Endothelial cell of umbilical vein (primary cell): ENCODE measurements around the gene ZNF669. TPM values are rescaled to one million over a fixed set of nuclear protein-coding genes. Genes with fewer than 3 reads are reported as not detected.

ENCODE experiments used
- BruUV-seq: library from RNA; stranded (reverse); fragments of 400-500 nt; replicated peaks from 2 replicates; lab custom pipeline; 2021; lab: Mats Ljungman, UMichigan
- CTCF ChIA-PET: fragments of 300-600, 350-600 bp; sonication (Branson Sonifier 250); formaldehyde crosslinking; loops from one replicate; lab custom pipeline; 2021; ENCODE audit warnings: antibody characterized with exemption, inconsistent platforms; lab: Charles Lee
- POLR2A ChIA-PET: fragments of 300-600, 350-600 bp; sonication (Branson Sonifier 250); formaldehyde crosslinking; loops from one replicate; lab custom pipeline; 2021; ENCODE audit warnings: antibody characterized with exemption, inconsistent platforms; lab: Charles Lee
- DNase-seq: peaks from one replicate; pipeline ENCODE4 v3.0.0-alpha.2; 2011; ENCODE audit warnings: low read depth, low spot score
- FAIRE-seq: peaks from 2 replicates; lab custom pipeline; 2011; peaks lifted over from hg19 to GRCh38; lab: Jason Lieb, UNC
- H2AFZ ChIP-seq: 2 replicates; pipeline ENCODE4 v1.6.0; 2012; ENCODE audit warnings: low read depth, low read length, control low read depth, inconsistent platforms
- H3K27ac ChIP-seq: 2 replicates; pipeline ENCODE4 v1.5.1; 2011; ENCODE audit warnings: low read depth, mild to moderate bottlenecking, control low read depth, low read length, moderate library complexity; ENCODE audit not compliant: insufficient read depth
- H3K27me3 ChIP-seq, 2 experiments: 2 replicates each; pipeline versions ENCODE4 v1.6.0 to v1.6.1; 2011; ENCODE audit warnings: low read length in 2 of 2, mixed read lengths in 1 of 2; ENCODE audit not compliant: control insufficient read depth in 2 of 2, insufficient read depth in 2 of 2
- H3K36me3 ChIP-seq, 2 experiments: 2 replicates in 1 of 2; 3 replicates in 1 of 2; pipeline ENCODE4 v1.5.1; 2011; ENCODE audit warnings: low read length in 2 of 2, mild to moderate bottlenecking in 1 of 2, moderate library complexity in 1 of 2; ENCODE audit not compliant: control insufficient read depth in 2 of 2, insufficient read depth in 2 of 2; ENCODE audit errors: extremely low read depth in 1 of 2
- H3K4me1 ChIP-seq: 3 replicates; pipeline ENCODE4 v1.5.1; 2011; ENCODE audit warnings: mild to moderate bottlenecking, low read length; ENCODE audit not compliant: control insufficient read depth, insufficient read depth; ENCODE audit errors: extremely low read depth
- H3K4me2 ChIP-seq: 2 replicates; pipeline ENCODE4 v1.6.1; 2011; ENCODE audit warnings: low read length, control low read depth, mixed read lengths; ENCODE audit not compliant: insufficient read depth
- H3K4me3 ChIP-seq, 3 experiments: fragments of 200-600 bp in 1 of 3; sonication (generic), shearing (Covaris generic) in 1 of 3; replicated peaks in 1 of 3; 2 replicates each; pipeline ENCODE4 v1.5.1; 2011 to 2016; ENCODE audit warnings: control low read depth in 3 of 3, low read length in 3 of 3, mild to moderate bottlenecking in 2 of 3, inconsistent platforms in 1 of 3, low read depth in 1 of 3, moderate library complexity in 1 of 3; ENCODE audit not compliant: insufficient read depth in 1 of 3
- H3K79me2 ChIP-seq: 2 replicates; pipeline ENCODE4 v1.6.0; 2012; ENCODE audit warnings: low read length, inconsistent platforms; ENCODE audit not compliant: control insufficient read depth, insufficient read depth
- H3K9ac ChIP-seq: replicated peaks from 2 replicates; pipeline ENCODE3; 2011; ENCODE audit warnings: low read length, control low read depth; ENCODE audit not compliant: insufficient read depth; ENCODE audit errors: extremely low read depth
- H3K9me1 ChIP-seq: replicated peaks from 3 replicates; pipeline ENCODE4 v1.6.0; 2011; ENCODE audit warnings: mild to moderate bottlenecking, low read length; ENCODE audit not compliant: control insufficient read depth, insufficient read depth; ENCODE audit errors: extremely low read depth
- H3K9me3 ChIP-seq: replicated peaks from 2 replicates; pipeline ENCODE4 v1.5.1; 2012; ENCODE audit warnings: low read length, inconsistent platforms; ENCODE audit not compliant: control insufficient read depth, insufficient read depth
- H4K20me1 ChIP-seq: replicated peaks from 2 replicates; pipeline ENCODE3; 2011; ENCODE audit warnings: mild to moderate bottlenecking, low read length; ENCODE audit not compliant: control insufficient read depth, insufficient read depth; ENCODE audit errors: extremely low read depth
- CTCF ChIP-seq, 2 donors: IDR thresholded peaks; 1 replicate in 1 of 2; 2 replicates in 1 of 2; pipeline ENCODE4 v1.5.1; 2011; ENCODE audit warnings: low read length in 2 of 2, mild to moderate bottlenecking in 2 of 2, moderate library complexity in 2 of 2, control low read depth in 1 of 2, inconsistent platforms in 1 of 2, low read depth in 1 of 2; ENCODE audit not compliant: insufficient read depth in 1 of 2; ENCODE audit errors: extremely low read depth in 1 of 2
- EZH2 ChIP-seq: IDR thresholded peaks from 2 replicates; pipeline ENCODE4 v1.6.1; 2012; ENCODE audit warnings: borderline replicate concordance, low read depth, mild to moderate bottlenecking, moderate library complexity, low read length, inconsistent platforms; ENCODE audit not compliant: severe bottlenecking
- FOS ChIP-seq: IDR thresholded peaks from 2 replicates; pipeline ENCODE4 v1.6.1; 2011; ENCODE audit warnings: mild to moderate bottlenecking, low read length, moderate library complexity, borderline replicate concordance; ENCODE audit not compliant: insufficient read depth
- GATA2 ChIP-seq: IDR thresholded peaks from 2 replicates; pipeline ENCODE4 v1.7.0; 2011; ENCODE audit warnings: low read depth, mild to moderate bottlenecking, moderate library complexity, mixed read lengths, low read length; ENCODE audit not compliant: insufficient read length, insufficient read depth
- JUN ChIP-seq: IDR thresholded peaks from 2 replicates; pipeline ENCODE4 v1.6.1; 2011; ENCODE audit warnings: borderline replicate concordance, low read depth; ENCODE audit not compliant: insufficient read length, insufficient read depth
- MYC ChIP-seq: IDR thresholded peaks from one replicate; pipeline ENCODE4 v1.6.1; 2011; ENCODE audit warnings: mild to moderate bottlenecking, low read depth, low read length
- POLR2A ChIP-seq: IDR thresholded peaks from 2 replicates; pipeline ENCODE4 v1.6.1; 2012; ENCODE audit warnings: low read depth, mild to moderate bottlenecking, control low read depth, low read length
- POLR2AphosphoS5 ChIP-seq: IDR thresholded peaks from 2 replicates; pipeline ENCODE4 v1.6.1; 2012; ENCODE audit warnings: low read depth, mild to moderate bottlenecking, control low read depth, low read length, moderate library complexity; ENCODE audit not compliant: insufficient read depth
- dilution Hi-C: fragments of 300-500 bp; cut with MboI; formaldehyde crosslinking; loops from one replicate; pipeline ENCODE4 v1.15.0; 2019; ENCODE audit warnings: low sequenced_read_pairs; ENCODE audit not compliant: extremely low pct_ligation_motif_present
- intact Hi-C: fragments of 100-400 bp; cut with micrococcal nuclease; formaldehyde crosslinking; loops from one replicate; pipeline ENCODE4 v1.10.0; 2022
- polyA plus RNA-seq, 4 experiments: library from polyadenylated mRNA; depleted of rRNA in 3 of 4; stranded (reverse) in 3 of 4; unstranded in 1 of 4; fragments of >200 nt; gene quantifications; 2 replicates each; pipeline versions ENCODE4 v1.2.1 to v1.2.3, GENCODE V29; 2011 to 2012; ENCODE audit warnings: missing spikeins in 1 of 4
- total RNA-seq: library from RNA; stranded (reverse); gene quantifications from 2 replicates; pipeline ENCODE4 v1.2.3, GENCODE V29; 2021
- TF ChIP-seq, protein P1 (sequence below): IDR thresholded peaks from 2 replicates; pipeline ENCODE4 v1.6.1; 2011; ENCODE audit not compliant: insufficient read depth, insufficient read length

Gene ZNF669
- total and polyA plus RNA-seq, 2 donors (not counting 3 experiments of a cell fraction or from before 2014, with no cell fraction given) = 2.4 to 7.8 TPM

DNA sequence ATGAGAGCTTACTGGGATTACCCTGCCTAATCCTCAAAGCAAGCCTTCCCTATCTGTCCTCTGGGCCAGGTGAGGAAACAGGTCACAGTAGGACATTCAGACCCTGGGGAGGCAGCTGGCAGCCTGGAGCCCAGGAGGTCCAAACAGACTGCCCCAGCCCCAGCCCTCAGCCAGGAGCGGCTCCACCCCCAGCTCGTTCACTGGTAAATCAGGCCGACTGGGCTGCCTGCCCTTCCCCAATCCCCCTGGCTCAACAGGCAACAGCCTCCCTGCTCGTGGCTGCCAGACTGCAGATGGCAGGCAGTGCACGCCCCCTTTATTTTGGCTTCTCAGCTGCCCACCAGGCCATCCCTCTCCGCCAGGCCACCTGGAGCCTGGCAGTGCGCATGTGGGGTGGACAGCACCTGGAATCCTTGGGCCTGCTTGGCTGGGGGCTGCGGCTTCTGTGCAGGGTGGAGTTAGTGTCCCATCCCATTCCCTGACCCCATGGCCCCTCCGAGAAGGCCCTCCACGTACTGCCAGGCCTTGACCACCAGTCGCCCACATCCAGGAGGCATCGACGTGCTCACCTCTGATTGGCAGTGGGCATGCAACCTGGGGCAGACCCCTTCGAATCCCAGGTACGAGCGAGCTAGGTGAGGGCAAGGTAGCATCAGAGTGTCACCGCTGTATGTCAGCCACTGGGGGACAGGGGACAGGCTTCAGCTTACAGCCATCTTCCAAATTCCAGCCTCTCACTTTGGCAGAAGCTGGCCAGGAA is 14.4 kb downstream of the ZNF669 start:
- ChIA-PET POLR2A (no interaction called here), CTCF (interaction anchor here (0.5 kb wide), 1 partner anchor 100 kb away, joined by 3 read pairs; no protein-coding TSS in a partner anchor)
- no peak overlapping the region for H3K4me3 ChIP-seq
- intact Hi-C loops (no loop called here), dilution Hi-C loops (no loop called here)
- no peaks in the 10 kb centered on the region for H3K27me3 ChIP-seq
- H2AFZ ChIP-seq = no peak overlapping the region
- H3K9me1 ChIP-seq = no peaks in the 10 kb centered on the region
- H4K20me1 ChIP-seq = no peaks in the 10 kb centered on the region
- H3K4me1 ChIP-seq = no peaks in the 10 kb centered on the region
- FAIRE-seq (no peak), DNase-seq (no peak)
- no peak overlapping the region for H3K4me2 ChIP-seq
- TF ChIP-seq POLR2AphosphoS5 (no peak), JUN (no peak), MYC (no peak), POLR2A (no peak), FOS (no peak)
- no peaks in the 10 kb centered on the region for H3K79me2 ChIP-seq
- no peaks in the 10 kb centered on the region for H3K9me3 ChIP-seq
- H3K36me3 ChIP-seq = no peaks in the 10 kb centered on the region
- H3K27ac ChIP-seq = no peak overlapping the region
- BruUV-seq = no TSS peak
- H3K9ac ChIP-seq = no peak overlapping the region

DNA sequence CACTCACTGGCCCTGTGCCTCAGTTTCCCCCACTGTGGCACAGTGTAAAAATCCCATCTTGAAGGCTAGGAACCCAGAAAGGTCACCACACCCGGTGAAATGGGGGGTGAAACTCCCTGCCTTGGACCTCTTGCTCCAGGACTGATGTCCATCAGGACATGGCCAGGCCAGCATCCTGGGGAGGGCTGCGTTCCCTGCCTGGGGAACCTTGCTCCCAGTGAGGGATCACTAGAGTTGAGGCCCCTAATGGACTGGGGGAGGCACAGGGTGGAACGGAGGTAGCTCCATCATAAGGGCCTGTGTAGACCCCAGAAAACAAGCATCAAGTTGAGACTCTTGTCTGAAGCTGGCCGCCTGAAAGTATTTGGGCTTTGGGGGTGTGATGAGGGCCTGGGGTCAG is 15.2 kb downstream of the ZNF669 start:
- no peak overlapping the region for H3K9ac ChIP-seq
- ChIA-PET CTCF (no interaction called here), POLR2A (no interaction called here)
- FAIRE-seq (no peak), DNase-seq (no peak)
- no peaks in the 10 kb centered on the region for H3K27me3 ChIP-seq
- TF ChIP-seq MYC (no peak), POLR2A (no peak), CTCF (IDR thresholded peaks at IDR 0.05; ENCODE audit: extremely low read depth in 1 of 2, insufficient read depth in 1 of 2, low read depth in 1 of 2, low read length in 2 of 2) (no peak), EZH2 (no peak), GATA2 (no peak), JUN (no peak), FOS (no peak), POLR2AphosphoS5 (no peak)
- TF ChIP-seq, protein P1, sequence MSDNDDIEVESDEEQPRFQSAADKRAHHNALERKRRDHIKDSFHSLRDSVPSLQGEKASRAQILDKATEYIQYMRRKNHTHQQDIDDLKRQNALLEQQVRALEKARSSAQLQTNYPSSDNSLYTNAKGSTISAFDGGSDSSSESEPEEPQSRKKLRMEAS = no peak
- H3K79me2 ChIP-seq = no peaks in the 10 kb centered on the region
- H2AFZ ChIP-seq = no peak overlapping the region
- H3K9me3 ChIP-seq = no peaks in the 10 kb centered on the region
- no peaks in the 10 kb centered on the region for H4K20me1 ChIP-seq
- H3K4me2 ChIP-seq = no peak overlapping the region
- no peaks in the 10 kb centered on the region for H3K4me1 ChIP-seq
- no peak overlapping the region for H3K4me3 ChIP-seq
- BruUV-seq = no TSS peak
- no peaks in the 10 kb centered on the region for H3K9me1 ChIP-seq
- dilution Hi-C loops (no loop called here), intact Hi-C loops (no loop called here)
- H3K27ac ChIP-seq = no peak overlapping the region
- no peaks in the 10 kb centered on the region for H3K36me3 ChIP-seq
